ENCODE results near the gene ZKSCAN3.
"Not testable (repeated sequence)": the region's sequence is repeated elsewhere in the genome, so short reads cannot be mapped to it uniquely, and the experiment has no call there.

ZKSCAN3 gene

DNA sequence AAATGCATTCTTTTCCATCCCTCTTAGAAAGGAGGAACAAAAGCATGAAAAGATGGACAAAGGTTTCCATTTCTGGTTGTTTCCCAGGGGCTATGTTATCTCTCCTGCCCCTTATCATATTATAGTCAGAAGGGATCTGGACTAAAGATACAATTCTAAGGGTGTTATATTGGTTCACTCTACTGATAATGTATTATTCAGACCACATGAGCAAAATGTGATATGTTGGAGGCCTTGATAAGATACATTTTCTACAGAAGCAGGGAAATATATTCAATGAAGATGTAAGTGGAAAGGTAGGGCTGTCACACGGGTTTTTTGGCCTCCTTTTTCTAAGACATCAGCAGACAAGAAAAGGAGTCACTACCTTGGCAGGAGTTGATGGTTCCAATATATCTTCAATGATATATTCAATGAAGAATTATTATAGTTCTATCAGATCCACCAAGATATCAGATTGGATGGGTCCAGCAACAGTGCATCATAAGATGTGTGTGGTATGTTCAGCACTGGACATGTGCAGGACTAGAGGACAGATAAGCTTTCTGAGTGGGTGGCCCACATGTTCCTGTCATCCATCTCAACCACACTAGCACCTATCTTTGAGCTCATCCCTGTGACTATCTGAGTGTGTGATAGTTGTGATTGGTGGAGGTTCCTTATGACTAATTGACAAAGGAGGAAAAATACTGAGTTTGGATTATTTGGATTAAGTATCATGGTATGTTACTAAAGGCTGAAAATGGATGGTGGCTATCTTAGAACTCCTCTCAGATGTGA lies 5.7 kb upstream of the ZKSCAN3 start:
- DNase-seq, result peak; percentile 53

DNA sequence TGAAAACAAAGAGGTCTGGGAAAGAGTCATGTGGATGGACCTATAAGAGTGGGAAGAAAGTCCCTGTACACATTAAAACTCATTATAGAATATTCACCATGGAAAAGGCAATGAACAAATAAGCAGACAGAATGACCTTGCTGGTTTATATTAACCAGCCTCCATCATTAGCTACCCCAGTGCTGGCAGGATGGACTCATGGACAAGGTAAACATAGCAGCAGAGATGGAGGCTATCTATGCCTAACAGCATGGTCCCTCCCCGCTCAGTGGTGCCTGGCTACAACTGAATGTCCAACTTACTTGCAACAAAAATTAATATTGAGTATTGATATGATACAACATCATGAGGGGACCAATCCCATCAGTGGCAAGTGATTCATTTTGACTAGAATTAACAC lies 4.5 kb upstream of the ZKSCAN3 start:
- DNase-seq, result no peak

DNA sequence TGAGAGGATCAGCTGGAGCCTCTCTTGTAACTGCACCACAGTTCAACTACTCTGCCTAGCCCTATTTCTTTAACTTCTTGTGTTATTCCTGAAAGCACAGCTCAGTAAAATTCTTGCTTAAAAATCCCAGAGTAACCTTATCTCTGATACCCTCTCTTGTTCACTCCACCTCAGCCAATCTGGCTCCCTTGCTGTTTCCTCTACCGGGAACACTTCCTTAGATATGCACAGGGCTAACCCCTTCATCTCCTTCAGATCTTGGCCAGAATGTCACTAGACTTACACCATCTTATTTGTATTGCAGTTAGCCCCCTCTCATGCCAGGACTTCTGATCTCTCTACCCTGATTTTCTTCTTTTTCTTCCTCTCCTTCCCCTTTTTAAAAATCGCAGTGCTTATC lies 2.6 kb upstream of the ZKSCAN3 start:
- DNase-seq, result peak; percentile 30

GRCh38 chr6:28349344-28349891 lies 329 bp upstream of the ZKSCAN3 start:
- no peak for DNase-seq

- DNase-seq, result peak; percentile 33
These were observed 1.3 kb downstream of the ZKSCAN3 start for GRCh38 chr6:28351087-28351486.

GRCh38 chr6:28351493-28351925 lies 1.8 kb downstream of the ZKSCAN3 start:
- no peak for DNase-seq

GRCh38 chr6:28353356-28353755 lies 3.6 kb downstream of the ZKSCAN3 start:
- no peak for DNase-seq

DNA sequence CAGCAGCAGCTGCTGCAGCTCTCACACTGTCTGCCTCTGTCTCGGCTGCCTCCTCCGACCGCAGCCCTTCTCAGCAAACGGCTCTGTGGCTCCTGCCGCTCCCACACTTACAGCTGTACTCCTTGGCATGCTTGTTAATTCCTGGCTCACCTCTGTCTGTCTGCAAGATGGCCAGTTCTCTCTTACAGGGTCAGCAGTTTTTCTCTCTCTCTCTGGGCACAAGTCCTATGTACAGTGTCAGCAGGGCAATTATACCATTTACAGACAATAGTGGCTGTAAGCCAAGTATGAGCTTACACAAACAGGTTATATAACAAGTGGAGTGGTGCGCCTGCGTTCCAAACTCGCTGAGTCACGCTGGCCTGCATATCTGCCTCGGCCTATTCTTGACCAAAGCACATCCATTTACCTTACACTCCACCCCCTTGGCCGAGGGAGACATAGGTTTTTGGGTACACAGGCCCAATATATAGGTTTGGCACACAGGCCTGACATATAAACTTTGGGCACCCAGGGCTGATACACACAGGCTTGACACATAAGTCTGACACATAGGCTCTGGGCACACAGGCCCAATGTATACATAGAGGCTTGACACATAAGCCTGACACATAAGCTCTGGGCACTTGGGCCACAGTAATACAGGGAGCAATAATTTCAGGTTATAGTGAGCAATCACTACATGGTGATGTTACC lies 4.4 kb downstream of the ZKSCAN3 start:
- peak; percentile 55 for DNase-seq

DNA sequence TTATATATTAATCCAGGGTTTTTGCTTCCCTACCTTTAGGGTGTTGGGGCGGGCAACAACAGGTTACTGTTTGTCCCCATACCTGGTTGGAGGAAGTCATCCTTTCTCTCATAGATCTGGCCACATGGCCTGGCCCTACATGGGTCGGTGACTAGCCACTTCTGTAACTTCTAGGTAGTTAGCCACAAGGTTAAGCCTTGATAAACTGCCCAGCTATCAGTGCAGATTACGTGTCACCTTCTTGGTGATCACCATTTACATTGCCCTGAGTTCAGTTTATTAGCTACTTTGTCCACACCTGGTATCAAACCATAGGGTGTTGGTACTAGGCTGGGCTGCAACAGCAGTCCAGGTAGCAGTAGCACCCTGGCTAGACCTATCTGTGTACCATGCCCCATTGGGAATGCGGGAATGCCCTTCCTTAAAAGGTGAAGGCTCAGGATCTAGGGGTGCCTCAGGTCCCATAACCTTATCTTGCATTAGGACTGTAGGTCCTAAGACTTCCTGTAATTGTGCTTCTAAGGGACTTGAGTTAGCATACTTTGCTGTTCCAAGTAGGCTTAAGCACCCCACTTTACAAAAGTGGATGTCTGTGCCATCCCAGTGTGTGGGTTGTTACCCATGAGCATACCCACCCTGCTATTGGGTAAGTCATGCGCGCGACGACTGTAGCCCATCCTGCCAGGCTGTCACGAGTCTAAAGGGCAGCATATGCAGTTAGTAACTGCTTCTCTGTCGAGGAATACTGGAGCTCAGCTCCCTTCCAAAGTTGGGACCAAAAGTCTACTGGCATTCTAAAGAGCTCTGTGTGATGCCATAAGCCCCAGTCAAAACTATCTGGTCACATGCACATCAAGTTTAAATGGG lies 5.2 kb downstream of the ZKSCAN3 start:
- no peak for DNase-seq

GRCh38 chr6:28355743-28356665 lies 6.3 kb downstream of the ZKSCAN3 start:
- peak; percentile 94 for DNase-seq

DNA sequence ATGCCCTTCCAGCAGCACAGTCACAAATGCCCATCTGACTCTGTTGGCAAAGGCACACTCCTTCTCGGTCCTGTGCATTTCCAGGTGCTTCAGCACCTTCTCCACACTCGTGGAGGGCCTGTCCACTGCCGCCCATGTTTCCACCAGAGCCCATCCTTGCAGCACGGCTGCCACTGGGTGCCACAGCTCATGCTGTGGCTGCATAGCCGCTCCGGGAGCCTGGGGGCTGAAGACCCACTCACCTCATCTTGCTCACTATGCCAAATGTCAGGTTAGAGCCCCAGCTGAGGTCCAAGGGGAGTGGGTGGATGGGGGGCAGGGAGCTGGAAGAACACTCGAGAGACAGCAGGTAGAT lies 6.9 kb downstream of the ZKSCAN3 start:
- DNase-seq, result no peak

- DNase-seq, result peak; percentile 74
These were observed 7.3 kb downstream of the ZKSCAN3 start for GRCh38 chr6:28357036-28357435.

- DNase-seq, result not testable (repeated sequence)
These were observed 9.8 kb downstream of the ZKSCAN3 start for GRCh38 chr6:28359562-28359961.

DNA sequence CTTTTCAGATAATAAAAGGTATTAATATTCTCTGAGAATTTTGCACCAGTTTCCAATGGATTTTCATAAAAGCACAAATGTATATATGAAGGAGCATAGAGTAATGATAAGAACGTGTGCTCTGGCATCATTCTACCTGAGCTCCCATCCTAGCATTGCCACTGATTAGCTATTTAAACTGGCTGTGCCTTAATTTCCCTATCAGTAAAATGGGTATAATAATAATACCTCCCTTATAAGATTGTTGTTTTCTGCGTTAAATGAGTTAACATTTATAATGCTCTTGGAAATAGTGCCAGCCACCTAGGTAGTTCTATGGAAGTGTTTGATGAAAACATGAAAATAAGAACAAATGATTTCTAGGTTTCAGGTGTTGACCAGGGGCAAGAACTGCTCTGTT lies 11.2 kb downstream of the ZKSCAN3 start:
- no peak for DNase-seq

DNA sequence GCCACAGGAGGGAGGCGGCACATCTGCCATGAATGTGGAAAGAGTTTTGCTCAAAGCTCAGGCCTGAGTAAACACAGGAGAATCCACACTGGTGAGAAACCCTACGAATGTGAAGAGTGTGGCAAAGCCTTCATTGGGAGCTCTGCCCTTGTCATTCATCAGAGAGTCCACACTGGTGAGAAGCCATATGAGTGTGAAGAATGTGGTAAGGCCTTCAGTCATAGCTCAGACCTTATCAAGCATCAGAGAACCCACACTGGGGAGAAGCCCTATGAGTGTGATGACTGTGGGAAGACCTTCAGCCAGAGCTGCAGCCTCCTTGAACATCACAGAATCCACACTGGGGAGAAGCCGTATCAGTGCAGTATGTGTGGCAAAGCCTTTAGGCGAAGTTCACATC lies 15.8 kb downstream of the ZKSCAN3 start:
- DNase-seq, result not testable (repeated sequence)

DNA sequence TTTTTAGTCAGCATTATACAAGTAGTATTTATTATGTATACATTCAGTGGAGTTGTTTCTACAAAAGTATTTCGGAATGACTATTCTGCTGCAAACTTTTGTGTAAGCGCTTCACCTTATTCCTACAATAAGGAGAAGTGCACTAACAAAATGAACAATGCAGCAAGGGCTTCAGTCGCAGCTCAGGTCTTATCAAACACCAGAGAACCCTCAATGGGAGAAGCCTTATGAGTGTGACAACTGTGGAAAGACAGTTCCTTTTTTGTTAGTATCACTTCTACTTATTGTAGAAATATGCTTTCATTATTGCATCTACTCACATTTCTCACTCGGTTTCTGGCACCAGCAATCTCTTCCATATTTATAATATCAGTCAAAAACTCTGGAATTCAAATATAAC lies 18.8 kb downstream of the ZKSCAN3 start:
- no peak for DNase-seq

DNA sequence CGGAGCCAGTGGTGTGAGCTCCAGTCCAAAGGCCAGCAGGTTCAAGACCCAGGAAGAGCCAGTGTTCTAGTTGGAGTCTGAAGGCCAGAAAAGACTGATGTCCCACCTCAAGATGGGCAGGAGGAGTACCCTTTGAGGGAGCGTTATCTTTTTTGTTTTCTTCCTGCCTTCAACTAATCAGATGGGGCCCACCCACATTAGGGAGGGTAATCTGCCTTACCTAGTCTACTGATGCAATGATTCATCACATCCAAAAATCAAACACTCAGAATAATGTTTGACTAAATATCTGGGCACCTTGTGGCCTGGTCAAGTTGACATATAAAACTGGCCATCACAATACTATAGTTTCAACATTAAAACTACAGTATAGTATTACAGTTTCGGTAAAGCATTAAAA lies 19.7 kb downstream of the ZKSCAN3 start:
- DNase-seq, result no peak

GRCh38 chr6:28370440-28370839 lies 20.7 kb downstream of the ZKSCAN3 start:
- DNase-seq, result no peak

GRCh38 chr6:28371280-28371679 lies 21.5 kb downstream of the ZKSCAN3 start:
- no peak for DNase-seq

DNA sequence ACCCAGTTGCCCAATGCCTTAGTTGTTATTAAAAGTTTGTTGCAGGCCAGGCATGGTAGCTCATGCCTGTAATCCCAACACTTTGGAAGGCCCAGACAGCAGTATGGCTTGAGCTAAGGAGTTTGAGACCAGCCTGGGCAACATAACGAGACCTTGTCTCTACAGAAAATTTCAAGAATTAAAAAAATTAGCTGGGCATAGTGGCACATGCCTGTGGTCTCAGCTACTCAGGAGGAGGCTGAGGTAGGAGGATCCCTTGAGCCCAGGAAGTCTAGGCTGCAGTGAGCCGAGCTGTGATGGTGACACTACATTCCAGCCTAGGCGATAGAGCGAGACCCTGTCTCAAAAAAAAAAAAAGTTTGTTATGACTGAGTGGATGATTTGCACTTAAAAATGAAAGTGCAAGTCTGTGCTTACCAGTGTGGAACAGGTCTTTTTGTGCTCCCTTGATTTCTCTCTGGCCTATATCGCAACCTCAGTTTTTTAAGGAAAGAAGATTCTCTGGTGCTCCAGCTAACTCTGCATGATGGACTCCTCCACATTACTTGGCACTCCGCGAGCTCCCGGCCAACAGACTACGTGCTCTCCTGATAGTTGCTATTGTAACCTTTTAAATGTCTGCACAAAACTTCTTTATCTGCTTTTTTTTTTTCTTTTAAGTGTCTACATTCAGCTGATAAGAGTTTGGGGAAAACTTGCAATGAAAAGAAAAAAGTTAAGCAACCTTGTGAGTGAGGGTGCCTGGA lies 22.1 kb downstream of the ZKSCAN3 start:
- peak; percentile 27 for DNase-seq

DNA sequence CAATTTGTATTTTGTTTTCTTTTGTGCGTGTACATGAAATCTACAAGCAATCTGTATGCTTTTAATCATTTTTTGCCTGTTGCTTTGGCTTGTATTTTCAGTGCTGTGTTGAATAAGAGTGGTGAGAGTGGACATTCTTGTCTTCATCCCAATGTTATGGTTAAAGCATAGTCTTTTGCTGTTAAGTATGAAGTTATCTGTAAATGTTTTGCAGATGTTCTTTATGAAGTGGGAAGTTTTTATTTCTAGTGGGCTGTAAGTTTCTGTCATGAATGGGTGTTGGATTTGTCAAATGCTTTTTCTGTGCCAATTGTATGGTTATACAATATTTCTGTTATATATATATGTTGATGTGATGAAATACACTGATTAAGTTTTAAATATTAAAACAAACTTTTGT lies 24.2 kb downstream of the ZKSCAN3 start:
- no peak for DNase-seq

Data from hematopoietic multipotent progenitor cell treated with erythropoietin and hydrocortisone succinate and interleukin-3 and kit ligand, for 4 days (in vitro differentiated cells).